Lower lobe of right lung (tissue), 2 donors: ENCODE results near the gene FAM124A. TPM values are rescaled to one million over a fixed set of nuclear protein-coding genes. Genes with fewer than 3 reads are reported as not detected.

Source experiments
- ATAC-seq, 2 donors: fragments of 200-7000 bp; cut with Tn5 transposase; one replicate each; pipeline ENCODE4 v1.9.1; 2020 to 2022; ENCODE audit warnings: mild to moderate bottlenecking in 2 of 2, moderate library complexity in 2 of 2
- DNase-seq: peaks from one replicate; pipeline ENCODE4 v3.0.0-alpha.2; 2020
- H3K27ac ChIP-seq: fragments of 200-600 bp; one replicate; pipeline ENCODE4 v1.8.0; 2022
- H3K27me3 ChIP-seq: fragments of 200-600 bp; one replicate; pipeline ENCODE4 v1.8.0; 2022; ENCODE audit warnings: low read depth
- H3K36me3 ChIP-seq: fragments of 200-600 bp; one replicate; pipeline ENCODE4 v1.8.0; 2022; ENCODE audit warnings: mild to moderate bottlenecking
- H3K4me1 ChIP-seq: fragments of 200-600 bp; one replicate; pipeline ENCODE4 v1.8.0; 2022
- H3K4me3 ChIP-seq: fragments of 200-600 bp; one replicate; pipeline ENCODE4 v1.8.0; 2022; ENCODE audit warnings: mild to moderate bottlenecking
- H3K9me3 ChIP-seq: fragments of 200-600 bp; one replicate; pipeline ENCODE4 v1.8.0; 2022
- intact Hi-C: fragments of 100-400 bp; cut with DNase I; formaldehyde crosslinking; loops from one replicate; pipeline ENCODE4 v1.11.0; 2022
- total RNA-seq: library from RNA; stranded (reverse); fragmentation: NEBNext Ultra II Directional; extraction: Animal tissue kit (Norgen Biotek cat#: 25700); gene quantifications from one replicate; pipeline ENCODE4 v1.2.1, GENCODE V29; 2021
- TF ChIP-seq, protein P1 (sequence below): fragments of 200-600 bp; IDR thresholded peaks from one replicate; pipeline ENCODE4 v1.8.0; 2022; ENCODE audit warnings: antibody characterized with exemption, mild to moderate bottlenecking
- donor health status: DM: no; HTN: yes; CAD: no; lungs with severe emphysema.

FAM124A gene
- total RNA-seq, 1 donor from 2014 or later, result 4.1 TPM

- no peak for ATAC-seq
- Histone ChIP-seq H3K9me3 (no peaks in the 10 kb centered on the region), H3K4me3 (no peak overlapping the region), H3K27me3 (no peaks in the 10 kb centered on the region), H3K27ac (no peak overlapping the region), H3K36me3 (no peaks in the 10 kb centered on the region), H3K4me1 (no peaks in the 10 kb centered on the region)
- TF ChIP-seq, protein P1, sequence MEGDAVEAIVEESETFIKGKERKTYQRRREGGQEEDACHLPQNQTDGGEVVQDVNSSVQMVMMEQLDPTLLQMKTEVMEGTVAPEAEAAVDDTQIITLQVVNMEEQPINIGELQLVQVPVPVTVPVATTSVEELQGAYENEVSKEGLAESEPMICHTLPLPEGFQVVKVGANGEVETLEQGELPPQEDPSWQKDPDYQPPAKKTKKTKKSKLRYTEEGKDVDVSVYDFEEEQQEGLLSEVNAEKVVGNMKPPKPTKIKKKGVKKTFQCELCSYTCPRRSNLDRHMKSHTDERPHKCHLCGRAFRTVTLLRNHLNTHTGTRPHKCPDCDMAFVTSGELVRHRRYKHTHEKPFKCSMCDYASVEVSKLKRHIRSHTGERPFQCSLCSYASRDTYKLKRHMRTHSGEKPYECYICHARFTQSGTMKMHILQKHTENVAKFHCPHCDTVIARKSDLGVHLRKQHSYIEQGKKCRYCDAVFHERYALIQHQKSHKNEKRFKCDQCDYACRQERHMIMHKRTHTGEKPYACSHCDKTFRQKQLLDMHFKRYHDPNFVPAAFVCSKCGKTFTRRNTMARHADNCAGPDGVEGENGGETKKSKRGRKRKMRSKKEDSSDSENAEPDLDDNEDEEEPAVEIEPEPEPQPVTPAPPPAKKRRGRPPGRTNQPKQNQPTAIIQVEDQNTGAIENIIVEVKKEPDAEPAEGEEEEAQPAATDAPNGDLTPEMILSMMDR, result no peak
- intact Hi-C loops, result no loop called here
- DNase-seq, result no peak
Measured at GRCh38 chr13:51297556-51297955, 75.4 kb downstream of the FAM124A start.

DNA sequence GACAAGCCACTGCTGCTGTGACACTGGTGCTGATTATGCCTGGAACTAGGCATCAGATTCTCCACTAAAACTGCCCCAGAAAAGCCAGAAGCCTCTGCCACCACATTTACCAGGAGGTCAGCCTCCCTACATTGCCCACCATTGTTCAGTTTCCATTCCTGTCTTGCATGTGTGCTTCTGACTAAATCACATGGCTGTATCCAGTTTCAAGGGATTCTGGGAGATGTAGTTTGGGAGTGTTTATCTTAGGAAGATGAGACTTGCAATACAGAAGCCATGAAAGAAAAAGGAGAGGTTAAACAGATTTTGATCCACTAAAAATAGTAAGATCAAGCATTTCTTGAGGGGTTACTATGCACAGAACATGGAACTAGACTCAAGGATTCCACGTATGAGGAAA, 76.6 kb downstream of the FAM124A start:
- Histone ChIP-seq H3K9me3 (no peaks in the 10 kb centered on the region), H3K27ac (no peak overlapping the region), H3K27me3 (no peaks in the 10 kb centered on the region), H3K4me3 (no peak overlapping the region), H3K36me3 (no peaks in the 10 kb centered on the region), H3K4me1 (no peaks in the 10 kb centered on the region)
- ATAC-seq (no peak), DNase-seq (no peak)
- intact Hi-C loops, result no loop called here
- TF ChIP-seq, protein P1, result no peak

DNA sequence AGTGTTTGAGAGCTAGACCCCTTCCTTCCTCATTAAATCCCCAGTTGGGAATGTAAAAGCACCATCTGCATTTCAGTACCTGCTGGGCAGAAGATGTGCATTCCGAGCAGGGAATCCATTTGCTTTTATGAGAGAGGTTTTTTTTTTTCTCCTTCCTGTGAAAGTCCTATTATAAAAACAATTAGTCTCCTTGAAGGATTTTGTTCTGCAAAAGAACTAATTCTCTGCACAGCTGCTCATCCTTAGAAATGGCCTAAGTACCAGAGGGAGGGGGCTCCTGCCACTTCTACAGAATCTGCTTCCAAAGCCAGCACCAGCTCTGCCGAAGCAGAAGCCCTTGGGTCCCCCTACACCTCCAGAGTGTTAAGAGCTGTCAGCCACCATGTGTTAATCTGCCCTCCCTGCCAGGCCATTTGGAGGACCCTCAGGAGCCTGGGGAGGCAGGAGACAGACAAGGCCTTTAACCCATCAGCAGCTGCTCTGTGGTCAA, 80.9 kb downstream of the FAM124A start:
- Histone ChIP-seq H3K9me3 (no peaks in the 10 kb centered on the region), H3K4me1 (no peaks in the 10 kb centered on the region), H3K36me3 (no peaks in the 10 kb centered on the region), H3K4me3 (no peak overlapping the region), H3K27ac (no peak overlapping the region), H3K27me3 (no peaks in the 10 kb centered on the region)
- no peak for DNase-seq
- intact Hi-C loops, result no loop called here
- TF ChIP-seq, protein P1, result no peak
- ATAC-seq, result peak in 1 of 2 donors; percentile 25

DNA sequence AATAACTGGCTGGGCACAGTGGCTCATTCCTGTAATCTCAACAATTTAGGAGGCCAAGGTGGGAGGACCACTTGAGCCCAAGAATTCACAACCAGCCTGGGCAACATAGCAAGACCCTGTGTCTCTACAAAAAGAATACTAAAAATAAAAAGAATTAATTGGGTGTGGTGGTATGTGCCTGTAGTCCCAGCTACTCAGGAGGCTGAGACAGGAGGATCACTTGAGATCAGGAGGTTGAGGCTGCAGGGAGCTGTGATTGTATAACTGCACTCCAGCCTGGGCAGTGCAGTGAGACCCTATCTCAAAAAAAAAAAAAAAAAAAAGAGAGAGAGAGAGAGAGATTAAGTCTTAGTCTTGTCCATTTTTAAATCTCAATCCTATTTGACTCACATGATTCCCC, 81.7 kb downstream of the FAM124A start:
- intact Hi-C loops, result no loop called here
- no peak overlapping the region for H3K27ac ChIP-seq
- ATAC-seq, result no peak

DNA sequence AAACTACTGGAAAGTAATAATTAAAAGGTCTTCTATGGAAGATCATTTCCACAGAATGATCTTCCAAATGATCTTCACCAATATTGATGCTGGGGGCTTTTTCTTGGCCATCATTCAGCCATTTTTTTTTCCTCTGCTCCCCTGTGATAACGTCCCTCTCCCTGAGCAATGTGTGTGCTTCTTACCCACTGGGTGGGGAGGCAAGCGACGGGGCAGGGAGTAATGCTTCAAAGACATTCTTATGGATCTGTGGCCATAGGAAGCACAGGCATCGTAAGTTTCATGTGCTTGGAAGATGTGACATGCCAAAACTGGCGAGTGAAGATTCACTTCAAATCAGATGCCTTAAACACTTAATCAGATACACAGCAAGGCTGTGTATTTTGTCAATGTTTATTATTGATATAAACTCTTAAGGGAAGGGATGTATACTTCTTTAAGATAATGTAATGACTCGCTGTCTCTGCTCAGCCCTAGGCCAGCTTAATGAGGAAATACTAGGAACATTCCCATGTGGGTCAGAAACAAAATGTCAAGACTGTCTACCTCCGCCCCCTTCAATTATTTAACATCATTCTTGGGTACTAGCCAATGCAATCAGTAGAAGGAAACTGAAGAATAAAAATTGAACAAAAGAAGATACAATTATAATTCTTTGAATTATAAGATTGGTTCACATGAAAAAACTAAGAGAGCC, 83.2 kb downstream of the FAM124A start:
- Histone ChIP-seq H3K4me3 (no peak overlapping the region), H3K4me1 (no peaks in the 10 kb centered on the region), H3K36me3 (no peaks in the 10 kb centered on the region), H3K27ac (no peak overlapping the region), H3K9me3 (no peaks in the 10 kb centered on the region), H3K27me3 (no peaks in the 10 kb centered on the region)
- TF ChIP-seq, protein P1, result no peak
- ATAC-seq (no peak), DNase-seq (no peak)
- intact Hi-C loops, result no loop called here

More for the DNA sequence above, 81.7 kb downstream of the FAM124A start:
- Histone ChIP-seq H3K9me3 (no peaks in the 10 kb centered on the region), H3K36me3 (no peaks in the 10 kb centered on the region), H3K4me3 (no peak overlapping the region), H3K4me1 (no peaks in the 10 kb centered on the region), H3K27me3 (no peaks in the 10 kb centered on the region)
- TF ChIP-seq, protein P1, result no peak
- DNase-seq, result no peak
